HG03571 (cell line): ENCODE results near the gene PRDM2.

Experiments used
- ATAC-seq: cut with Tn5 transposase; IDR thresholded peaks from one replicate; pipeline ENCODE4 v1.9.1; 2021; ENCODE audit not compliant: unreplicated experiment

PRDM2 gene

DNA sequence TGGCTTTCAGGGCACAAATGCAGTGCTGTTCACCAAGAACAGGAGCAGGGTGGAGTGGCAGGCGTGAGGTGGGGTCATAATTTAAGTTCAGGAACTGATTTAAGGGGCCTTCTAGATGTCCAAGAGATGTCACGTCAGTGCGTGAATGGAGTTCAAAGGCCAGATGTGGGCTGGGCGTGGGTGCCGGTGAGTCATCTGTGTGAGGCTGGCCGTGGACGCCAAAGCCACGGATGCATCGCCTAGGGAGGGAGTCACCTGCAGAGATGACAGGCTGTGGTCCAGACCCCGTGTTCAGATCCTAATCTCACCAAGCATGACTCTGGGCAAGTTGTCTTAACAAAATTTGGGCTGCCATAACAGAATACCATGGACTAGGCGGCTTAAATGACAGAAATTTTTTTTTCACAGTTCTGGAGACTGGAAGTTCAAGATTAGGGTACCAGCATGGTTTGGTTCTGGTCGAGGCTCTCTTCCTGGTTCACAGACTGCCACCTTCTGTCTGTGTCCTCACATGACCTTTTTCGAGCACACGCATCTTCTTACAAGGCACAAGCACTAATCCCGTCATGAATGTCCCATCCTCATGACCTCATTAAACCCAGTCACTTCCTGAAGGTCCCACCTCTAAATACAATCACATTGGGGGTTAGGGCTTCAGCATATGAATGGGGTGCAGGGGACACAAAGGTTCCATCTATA, 109.6 kb downstream of the PRDM2 start:
- ATAC-seq, result no peak

DNA sequence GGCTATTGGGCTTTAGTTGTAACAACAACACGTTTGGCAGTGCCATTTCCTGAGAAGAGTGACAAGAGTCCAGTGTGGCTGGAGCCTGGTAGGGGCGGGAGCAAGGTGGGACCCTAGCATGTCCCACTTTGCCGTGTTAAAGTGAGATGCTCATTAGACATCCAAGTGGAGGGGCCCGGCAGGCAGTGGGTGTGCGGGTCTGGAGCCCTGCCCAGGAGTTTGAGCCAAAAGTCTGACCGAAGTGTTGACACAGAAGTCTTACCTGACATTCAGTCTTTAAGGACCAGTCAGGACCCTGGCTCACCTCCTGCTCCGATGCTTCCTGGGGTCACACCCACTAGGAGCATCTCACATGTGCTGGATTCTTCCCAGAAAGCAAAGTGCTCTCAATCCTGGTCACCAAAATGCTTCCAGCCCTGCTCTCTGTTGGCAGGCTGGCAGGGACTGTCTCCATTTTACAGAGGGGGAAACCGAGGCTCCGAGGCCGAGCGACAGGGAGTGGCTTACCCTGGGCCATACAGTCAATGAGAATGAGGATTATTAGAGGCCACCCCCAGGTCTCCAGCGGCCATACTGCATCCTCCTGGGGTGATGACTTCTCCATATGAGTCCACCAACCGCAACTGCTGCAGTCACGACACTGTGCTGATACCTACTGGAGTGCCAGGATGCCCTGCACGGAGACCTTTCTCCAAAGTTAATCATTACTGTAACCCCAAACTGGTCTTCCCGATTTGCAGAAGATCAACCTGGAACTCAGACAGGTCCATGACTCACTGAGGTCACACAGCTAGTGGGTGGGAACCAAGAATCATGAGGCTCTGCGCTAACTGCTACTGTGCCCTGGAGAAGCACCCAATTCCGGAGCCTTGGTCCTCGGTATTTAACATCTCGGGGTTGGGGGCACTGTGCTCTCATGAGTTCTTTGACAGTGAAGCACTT, 112.7 kb downstream of the PRDM2 start:
- no peak for ATAC-seq

DNA sequence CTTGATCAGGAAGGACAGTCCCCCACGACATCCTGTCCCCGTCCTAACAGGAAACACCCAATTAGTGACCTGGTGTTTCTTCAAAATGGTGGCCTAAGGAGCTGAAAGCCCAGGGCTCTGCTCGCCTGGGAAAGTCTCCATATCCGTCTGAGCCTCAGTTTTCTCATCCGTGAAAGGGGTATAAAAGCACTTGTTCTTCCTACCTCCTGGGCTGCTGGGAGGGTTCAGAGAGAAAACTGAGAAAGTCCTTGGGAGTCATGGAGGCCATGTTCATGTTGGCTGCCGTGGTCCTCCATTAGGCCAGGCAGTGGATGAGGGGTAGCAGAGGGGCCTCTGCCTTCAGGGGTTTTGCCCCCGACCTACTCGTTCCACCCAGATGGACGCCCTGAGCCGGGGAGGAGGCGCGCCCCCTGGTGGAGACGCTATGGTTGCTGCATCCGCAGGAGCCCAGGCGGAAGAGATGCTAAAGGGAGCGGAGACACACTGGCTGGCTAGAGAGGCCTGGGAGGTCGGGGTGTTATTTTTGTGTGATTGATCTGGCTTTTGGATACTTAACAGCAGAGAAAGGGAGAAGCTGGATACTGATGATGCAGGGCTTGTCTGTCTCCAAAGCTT, 113.5 kb downstream of the PRDM2 start:
- ATAC-seq, result no peak

DNA sequence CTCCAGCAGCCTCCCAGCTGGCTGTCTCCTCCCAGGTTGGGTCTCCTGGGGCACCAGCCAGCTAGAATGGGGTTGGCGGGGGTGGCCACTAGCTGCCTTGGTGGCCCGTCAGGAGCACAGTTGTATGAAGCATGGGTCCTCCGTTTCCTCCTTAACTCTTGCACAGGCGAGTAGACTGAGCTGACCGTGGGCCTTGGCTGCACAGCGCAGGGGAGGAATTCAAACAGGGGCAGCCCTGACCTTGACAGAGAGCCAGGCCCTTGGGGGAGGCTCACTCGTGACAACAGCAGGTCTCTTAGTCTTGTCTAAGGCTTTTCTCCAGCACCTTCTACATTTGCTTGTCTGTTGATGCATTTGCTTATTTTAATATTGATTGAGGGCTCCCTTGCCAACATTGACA, 114.1 kb downstream of the PRDM2 start:
- no peak for ATAC-seq

DNA sequence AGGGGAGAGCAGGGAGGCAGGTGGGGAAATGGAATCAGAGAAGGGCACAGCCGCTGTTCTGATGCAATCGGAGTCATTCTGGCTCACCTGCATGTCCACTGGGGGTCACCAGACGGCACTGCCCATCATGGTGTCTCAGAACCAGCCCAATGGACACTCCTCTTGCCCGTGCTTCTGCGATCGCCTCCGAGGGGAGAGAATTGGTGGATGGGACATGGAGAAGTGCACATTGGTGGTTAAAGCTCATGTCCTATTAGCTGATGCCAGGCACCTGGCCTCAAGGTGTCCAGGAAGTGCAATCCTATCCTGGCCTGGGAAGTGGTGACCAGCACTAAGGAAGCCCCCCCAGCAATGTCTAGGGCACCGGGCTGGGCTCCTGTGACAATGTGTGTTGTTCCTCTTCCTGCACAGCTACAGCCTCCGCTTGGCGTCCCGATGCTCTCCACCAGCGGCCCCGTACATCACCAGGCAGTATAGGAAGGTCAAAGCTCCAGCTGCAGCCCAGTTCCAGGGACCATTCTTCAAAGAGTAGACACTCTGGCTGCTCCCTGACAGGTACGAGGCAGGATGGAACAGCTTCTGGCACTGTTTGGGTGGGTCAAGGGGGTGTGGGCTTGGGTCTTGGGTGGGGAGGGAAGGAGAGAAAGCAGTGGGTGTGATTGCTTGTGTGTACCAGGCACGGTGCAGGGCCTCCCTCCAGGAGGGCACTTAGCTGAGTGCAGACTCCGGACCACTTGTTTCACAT, 116.2 kb downstream of the PRDM2 start:
- no peak for ATAC-seq

DNA sequence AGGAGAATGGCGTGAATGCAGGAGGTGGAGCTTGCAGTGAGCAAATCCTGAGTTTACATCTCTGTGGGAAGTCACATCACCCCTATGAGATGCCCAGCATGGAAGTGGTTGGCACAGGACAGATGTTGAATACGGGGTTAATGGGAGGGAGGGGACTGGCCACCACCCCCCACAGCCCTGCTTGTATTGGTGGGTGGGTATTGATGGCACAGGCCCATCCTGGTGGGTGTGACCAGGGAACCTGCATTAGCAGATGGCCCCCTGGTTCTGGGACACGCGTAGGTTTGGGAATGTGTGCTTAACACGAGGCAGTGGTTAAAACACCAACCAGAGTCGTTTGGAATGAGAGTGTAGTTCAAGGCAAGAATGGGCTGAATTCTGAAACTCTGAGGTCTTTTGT, 117.9 kb downstream of the PRDM2 start:
- ATAC-seq, result no peak

DNA sequence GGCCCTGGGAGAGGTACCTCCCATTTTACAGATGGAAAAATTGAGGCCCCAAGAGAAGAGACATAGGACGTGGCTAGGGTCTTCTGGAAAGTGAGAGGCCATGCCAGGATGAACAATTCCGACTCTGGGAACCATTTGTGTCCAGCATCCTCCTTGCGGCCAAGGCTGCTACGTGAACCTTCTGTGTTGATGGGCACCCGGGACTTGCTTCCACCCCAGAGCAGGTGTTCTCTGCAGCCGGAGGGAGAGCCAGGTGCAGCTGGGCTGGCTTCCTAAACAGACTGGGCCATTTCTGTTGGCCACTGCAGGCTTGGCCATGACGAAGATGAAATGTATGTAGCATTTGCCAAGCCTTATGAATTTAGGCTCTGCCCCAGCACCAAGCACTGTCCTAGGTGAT, 118.9 kb downstream of the PRDM2 start:
- ATAC-seq, result no peak

DNA sequence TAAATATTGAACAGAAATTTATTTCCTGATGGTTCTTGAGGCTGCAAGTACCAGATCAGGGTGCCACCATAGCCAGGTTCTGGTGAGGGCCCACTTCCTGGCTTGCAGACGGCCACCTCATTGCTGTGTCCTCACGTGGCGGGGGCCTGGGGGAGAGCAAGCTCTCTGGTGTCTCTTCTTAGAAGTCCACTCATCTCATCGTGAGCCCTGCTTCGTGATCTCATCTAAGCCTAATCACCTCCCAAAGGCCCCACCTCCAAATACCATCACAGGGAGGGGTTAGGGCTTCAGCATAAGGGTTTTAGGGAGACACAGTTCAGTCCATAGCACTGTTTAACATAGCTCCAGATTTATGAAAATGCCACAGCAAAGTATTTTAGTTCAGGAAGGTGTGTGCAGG, 119.7 kb downstream of the PRDM2 start:
- ATAC-seq, result no peak

DNA sequence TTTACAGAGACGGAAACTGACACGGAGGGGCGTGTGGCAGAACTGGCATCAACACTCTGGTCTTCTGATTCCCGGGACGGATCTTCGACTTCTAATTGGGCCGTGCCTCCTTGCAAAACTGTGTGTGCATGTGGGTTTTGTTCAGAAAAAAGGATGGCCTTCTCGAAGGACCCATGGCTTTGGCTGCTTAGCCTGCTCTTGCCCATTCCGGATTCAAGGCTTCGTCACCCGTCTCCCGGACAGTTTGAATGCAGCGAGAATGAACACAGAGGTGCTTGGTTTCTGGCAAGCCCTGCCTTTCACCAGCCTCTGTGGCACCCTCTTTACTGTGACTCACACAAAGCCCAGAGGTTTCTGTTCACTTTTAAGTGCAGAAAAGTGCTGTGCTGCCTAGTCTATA, 120.1 kb downstream of the PRDM2 start:
- no peak for ATAC-seq

DNA sequence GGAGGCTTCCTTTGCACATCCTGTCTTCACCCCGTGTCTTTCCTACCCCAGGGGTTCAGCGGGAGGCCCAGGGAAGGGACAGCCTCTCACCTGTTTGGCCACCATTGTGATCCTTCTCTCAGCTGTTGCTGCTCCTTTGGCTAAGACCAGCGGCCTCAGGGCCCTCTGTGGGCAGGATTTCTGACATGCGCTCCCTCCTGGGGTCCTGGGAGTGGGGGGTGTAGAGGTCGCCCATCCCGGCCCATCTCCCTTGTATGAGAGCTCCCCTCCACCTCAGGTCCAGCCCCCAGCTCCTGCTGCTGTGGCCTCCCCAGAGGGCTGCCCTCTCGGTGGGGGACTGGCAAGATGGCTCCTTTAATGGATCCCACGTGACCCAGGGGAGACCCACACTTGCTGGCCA, 120.5 kb downstream of the PRDM2 start:
- ATAC-seq, result no peak

DNA sequence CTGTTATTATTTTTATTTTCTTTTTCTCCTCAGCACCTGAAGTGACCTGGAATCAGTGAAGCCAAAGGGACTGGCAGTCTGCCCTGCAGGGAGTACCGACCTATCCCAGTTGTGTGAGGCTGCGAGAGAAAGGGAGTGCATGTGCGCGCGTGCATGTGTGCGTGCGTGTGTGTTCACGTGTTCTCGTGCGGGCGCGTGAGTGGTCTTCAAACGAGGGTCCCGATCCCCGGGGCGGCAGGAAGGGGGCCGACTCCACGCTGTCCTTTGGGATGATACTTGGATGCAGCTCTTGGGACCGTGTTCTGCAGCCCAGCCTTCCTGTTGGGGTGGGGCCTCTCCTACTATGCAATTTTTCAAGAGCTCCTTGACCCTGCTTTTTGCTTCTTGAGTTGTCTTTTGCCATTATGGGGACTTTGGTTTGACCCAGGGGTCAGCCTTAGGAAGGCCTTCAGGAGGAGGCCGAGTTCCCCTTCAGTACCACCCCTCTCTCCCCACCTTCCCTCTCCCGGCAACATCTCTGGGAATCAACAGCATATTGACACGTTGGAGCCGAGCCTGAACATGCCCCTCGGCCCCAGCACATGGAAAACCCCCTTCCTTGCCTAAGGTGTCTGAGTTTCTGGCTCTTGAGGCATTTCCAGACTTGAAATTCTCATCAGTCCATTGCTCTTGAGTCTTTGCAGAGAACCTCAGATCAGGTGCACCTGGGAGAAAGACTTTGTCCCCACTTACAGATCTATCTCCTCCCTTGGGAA, 123.3 kb downstream of the PRDM2 start:
- no peak for ATAC-seq

DNA sequence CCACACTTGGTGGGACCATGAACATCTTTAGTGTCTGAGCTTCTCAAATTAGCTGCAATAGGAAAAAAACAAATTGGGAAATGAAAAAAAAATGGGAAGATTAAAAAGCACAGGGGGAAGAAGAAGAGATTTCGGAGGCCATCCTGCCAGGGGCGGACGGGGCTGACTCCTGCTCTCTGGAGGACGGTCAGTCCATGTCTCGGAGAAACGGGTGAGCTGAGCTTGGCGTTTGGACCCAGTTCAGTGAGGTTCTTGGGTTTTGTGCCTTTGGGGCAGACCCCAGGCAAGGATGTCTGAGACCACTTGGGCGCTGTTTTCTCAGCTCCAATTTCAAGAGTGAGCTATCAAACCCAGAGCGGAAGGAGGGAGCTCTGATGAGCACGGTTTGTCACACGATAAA, 123.9 kb downstream of the PRDM2 start:
- ATAC-seq, result no peak

DNA sequence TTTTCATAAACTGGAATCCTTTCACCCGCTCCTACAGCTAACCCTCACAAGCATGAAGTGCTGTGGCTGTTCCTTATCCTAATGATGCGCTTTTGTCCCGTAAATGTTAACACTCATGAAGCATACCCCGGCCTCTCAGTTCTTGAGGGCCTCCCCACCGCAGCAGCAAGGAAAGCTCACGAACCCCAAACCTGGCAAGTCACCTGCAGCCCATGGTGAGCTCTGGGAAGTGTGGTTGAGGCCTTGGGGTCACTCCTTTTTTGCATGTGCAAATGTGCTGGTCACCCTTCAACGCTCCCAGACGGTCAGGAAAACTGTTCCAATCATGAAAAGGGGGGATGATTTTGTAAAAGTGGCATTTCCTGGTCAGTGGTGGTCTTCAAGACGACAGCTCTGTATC, 124.6 kb downstream of the PRDM2 start:
- ATAC-seq, result no peak

DNA sequence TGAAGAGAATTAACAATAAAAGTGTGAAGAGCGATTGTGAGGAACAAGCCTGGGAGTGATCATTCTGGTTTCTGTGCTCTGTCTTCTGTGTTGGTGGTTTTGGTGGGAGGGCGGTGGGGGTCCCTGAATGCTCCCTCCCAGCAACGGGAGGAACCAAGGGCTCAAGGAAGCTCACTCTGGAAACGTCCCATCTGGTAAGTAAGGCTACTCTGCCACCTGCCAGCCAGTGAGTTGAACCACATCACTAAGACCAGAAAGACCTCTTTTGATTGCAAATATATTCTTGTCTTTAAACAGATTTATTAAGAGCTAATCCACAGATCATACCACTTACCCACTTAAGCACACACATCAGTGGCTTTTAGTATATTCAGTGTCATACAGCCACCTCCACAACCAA, 125.0 kb downstream of the PRDM2 start:
- ATAC-seq, result no peak

DNA sequence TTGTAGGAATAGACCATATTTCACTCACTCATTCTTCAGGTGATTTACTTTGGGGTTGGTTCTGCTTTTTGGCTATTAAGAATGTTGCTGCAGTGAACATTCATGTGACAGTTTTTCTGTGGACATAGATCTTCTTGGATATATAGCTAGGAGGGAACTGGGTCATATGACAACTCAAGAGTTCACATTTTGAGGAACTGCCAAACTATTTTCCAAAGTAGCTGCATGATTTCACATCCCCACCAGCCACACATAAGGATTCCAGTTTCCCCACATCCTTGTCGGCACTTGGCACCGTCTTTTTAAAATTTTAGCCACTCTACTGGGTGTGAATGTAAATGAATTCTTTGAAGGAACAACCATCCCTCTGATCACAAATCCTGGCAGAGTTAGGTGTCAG, 126.0 kb downstream of the PRDM2 start:
- no peak for ATAC-seq

DNA sequence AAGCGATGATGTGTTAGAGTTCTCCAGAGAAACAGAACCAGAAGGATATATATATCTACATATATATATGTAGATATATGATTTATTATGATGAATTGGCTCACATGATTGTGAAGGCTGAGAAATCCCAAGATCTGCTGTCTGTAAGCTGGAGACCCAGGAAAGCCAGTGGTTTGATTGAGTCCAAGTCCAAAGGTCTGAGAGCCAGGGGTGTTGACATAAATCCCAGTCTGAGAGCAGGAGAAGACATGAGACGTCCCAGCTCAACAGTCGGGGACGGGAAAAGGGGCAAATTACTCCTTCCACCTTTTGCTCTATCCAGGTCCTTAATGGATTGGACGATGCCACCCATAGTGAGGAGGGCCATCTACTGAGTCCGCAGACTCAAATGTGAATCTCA, 126.6 kb downstream of the PRDM2 start:
- ATAC-seq, result no peak

DNA sequence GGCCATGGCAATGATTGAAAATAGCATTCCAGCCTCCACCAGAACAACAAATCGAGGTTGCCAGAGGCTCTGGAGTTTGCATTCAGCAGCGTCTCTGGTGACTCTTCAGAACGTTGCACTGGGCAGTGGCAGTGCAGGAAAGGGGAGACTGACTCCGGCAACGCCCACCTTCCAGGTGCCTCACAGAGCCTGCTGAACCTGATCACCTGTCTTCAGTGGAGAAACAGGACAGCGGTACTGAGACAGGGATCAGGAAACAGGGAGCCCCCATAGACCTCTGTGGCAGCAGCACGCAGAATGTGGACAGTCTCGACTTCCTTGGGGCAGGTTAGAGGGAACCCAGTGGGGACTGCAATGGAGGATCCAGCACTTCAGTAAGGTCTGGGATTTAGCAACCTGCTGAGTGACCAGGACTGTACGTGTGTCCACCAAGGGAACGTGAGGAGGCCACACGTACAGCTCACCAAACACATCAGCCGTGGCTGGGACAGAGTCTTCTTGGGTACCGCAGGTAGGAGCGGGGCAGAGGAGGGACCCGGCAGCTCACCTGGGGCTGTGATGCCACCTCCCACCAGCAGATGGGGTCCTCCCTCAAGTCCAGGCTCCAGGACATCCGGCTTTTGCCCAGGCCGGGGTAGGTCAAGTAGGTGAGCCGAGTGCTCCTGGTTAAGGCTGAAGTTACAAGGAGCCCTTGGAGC, 128.6 kb downstream of the PRDM2 start:
- ATAC-seq, result no peak

DNA sequence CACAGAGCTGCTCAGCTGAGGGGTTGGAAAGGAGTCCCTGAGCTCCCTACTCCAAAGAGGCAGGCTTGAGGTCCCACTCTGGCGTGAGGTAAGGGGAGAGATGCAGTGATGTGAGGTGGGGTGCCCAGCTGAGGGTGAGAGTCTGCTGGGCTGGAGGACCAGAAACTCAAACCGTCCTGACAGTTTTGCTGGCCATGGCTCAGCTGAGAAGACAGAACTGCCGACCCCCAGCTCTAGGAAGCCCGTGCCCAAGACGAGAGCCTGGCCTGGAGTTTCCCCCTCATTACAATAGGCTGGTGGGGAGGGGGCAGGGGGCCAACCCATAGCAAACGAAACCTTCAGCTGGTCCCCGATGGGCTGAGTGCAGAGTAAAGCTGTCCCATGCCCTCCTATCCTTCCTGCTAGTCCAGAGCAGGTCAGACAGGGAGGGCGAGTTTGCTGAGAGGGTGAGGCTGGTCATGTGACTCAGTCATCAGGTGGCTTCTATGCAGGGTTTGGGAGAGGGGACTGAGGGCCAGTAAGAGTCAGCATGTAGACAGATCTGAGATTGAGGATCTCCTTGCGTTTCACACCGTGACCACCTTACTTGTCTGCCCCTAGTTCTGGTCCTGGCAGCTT, 129.3 kb downstream of the PRDM2 start:
- no peak for ATAC-seq

DNA sequence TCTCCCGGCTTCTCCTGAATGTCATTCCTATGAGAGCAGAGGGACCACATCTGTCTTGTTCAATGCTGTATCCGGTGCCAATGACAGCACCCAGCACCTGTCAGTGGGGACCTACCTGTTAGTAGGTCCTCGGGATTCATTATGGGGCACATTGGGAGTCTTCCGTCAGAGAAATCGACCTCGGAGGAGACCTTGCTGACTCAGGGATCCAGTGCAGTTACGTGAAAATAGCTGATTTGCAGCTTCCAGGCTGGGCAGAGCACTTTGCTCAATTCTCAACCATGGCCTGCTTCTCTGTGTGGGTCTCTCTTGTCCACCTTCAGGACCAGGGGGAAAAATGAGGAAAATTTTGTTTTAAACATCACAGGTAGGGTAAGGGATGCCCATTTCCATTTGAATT, 130.2 kb downstream of the PRDM2 start:
- no peak for ATAC-seq
